ENCODE results near the gene INCENP. TPM values are rescaled to one million over a fixed set of nuclear protein-coding genes. Genes with fewer than 3 reads are reported as not detected.

Gene INCENP
- total RNA-seq, 4 donors from 2014 or later = 33.8 to 84.0 (median 53.1) TPM

DNA sequence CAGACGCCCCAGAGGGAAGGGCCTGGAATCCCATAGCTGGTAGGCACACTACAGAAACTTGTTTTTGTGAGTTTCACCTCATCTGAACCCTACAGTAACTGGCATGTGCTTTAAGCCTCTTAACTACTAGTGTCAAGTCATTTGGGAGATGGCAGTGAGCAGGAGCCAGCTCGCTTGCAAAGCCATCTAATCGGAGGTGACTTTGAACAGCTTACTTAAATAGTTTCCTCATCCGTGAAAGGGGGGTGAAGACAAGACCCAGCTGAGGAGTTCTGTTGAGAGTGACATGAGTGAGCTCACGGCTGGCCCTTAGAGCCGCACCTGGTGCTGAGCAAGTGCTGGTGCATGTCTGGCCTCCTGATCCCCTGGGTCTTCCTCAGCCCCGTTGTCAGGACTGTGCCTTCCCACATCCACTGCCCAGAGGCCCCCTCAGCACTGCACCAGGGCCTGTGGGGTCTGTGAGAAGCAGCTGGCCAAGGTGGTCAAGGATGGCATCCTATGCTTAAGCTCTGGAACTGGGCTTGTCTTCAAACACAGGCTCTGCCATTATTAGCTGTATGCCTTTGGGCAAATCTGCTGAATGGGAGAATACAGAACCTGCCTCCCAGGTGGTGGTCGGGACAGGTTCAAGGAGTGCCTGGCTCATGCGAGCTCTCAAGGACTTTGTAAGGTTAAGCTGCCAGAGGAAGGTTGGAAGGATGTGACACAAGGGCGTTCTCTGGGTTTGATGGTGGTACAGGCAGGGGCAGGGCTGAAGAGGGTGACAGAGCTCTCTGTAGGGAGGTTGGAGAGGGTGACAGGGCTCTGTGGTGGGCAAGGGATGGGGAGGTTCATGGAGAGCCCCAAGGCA is 27.3 kb downstream of the INCENP start:
- Histone ChIP-seq H3K36me3 (peaks cover 9 to 72% (median 33%) of the 10 kb centered on the region in 3 donors), H3K4me1 (peaks cover 0 to 27% (median 7%) of the 10 kb centered on the region in 3 donors), H3K27ac (no peak overlapping the region), H3K4me3 (no peak overlapping the region), H3K27me3 (no peaks in the 10 kb centered on the region), H3K9me3 (no peaks in the 10 kb centered on the region)
- WGBS, 2 donors = 81 to 87% methylated on average over 8 to 9 of the region's 10 CpGs
- no peak for DNase-seq
- intact Hi-C loops (cut with DNase I) = no loop called here
- no peak for TF ChIP-seq CTCF (IDR thresholded peaks at IDR 0.05)

DNA sequence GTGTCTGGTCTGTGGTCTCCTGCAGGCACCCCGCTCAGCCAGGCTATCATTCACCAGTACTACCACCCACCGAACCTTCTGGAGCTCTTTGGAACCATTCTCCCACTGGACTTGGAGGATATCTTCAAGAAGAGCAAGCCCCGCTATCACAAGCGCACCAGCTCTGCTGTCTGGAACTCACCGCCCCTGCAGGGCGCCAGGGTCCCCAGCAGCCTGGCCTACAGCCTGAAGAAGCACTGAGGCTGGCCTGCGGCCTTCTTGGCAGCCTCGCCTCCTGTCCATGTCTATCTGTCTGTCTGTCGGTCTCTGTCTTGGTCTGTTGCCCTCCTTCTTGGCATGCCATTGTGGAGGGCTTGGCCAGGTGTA is 27.9 kb downstream of the INCENP start:
- no peaks in the 10 kb centered on the region for H3K9me3 ChIP-seq
- no peak overlapping the region for H3K4me3 ChIP-seq
- H3K27me3 ChIP-seq = no peaks in the 10 kb centered on the region
- H3K4me1 ChIP-seq = peaks cover 0 to 27% (median 7%) of the 10 kb centered on the region in 3 donors
- intact Hi-C loops (cut with DNase I) = no loop called here
- no peak overlapping the region for H3K27ac ChIP-seq
- TF ChIP-seq CTCF (IDR thresholded peaks at IDR 0.05) (no peak), POLR2A (IDR thresholded peaks at IDR 0.05) (no peak)
- WGBS, 2 donors = 91 to 93% methylated on average over 3 to 4 of the region's 9 CpGs
- DNase-seq = no peak
- H3K36me3 ChIP-seq = peaks cover 9 to 66% (median 33%) of the 10 kb centered on the region in 3 donors

GRCh38 chr11:62152245-62153086 is 28.7 kb downstream of the INCENP start:
- peaks cover 9 to 59% (median 31%) of the 10 kb centered on the region in 3 donors for H3K36me3 ChIP-seq
- intact Hi-C loops (cut with DNase I) = no loop called here
- no peak for DNase-seq
- 86 to 88% methylated on average over 9 to 11 of the region's 14 CpGs for WGBS, 2 donors
- no peaks in the 10 kb centered on the region for H3K27me3 ChIP-seq
- H3K9me3 ChIP-seq = no peaks in the 10 kb centered on the region
- H3K27ac ChIP-seq = no peak overlapping the region
- H3K4me3 ChIP-seq = no peak overlapping the region
- H3K4me1 ChIP-seq = peaks cover 0 to 27% (median 7%) of the 10 kb centered on the region in 3 donors
- TF ChIP-seq CTCF (IDR thresholded peaks at IDR 0.05) (no peak), POLR2A (IDR thresholded peaks at IDR 0.05) (no peak)

DNA sequence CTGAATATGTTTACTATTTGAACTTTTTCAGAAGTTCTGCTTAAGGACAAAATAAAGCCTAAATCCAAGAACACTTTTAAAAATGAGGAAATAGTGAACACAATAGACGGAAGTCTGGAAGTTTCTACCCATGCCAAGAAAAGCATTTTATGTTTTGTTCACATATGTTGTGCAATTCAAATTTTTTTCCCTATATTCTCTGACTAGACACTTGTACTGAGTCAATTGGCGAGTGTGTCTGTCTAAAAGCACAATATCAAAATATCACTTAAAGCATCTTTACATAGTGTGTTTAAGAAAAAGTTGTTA is 29.2 kb downstream of the INCENP start:
- TF ChIP-seq CTCF (IDR thresholded peaks at IDR 0.05) (no peak), POLR2A (IDR thresholded peaks at IDR 0.05) (no peak)

GRCh38 chr11:62153617-62154016 is 29.8 kb downstream of the INCENP start:
- peaks cover 0 to 3% (median 0%) of the 10 kb centered on the region in 4 donors for H3K27me3 ChIP-seq
- intact Hi-C loops (cut with DNase I) = no loop called here
- TF ChIP-seq POLR2A (IDR thresholded peaks at IDR 0.05) (no peak), CTCF (IDR thresholded peaks at IDR 0.05) (no peak)
- no peak overlapping the region for H3K4me3 ChIP-seq
- peaks cover 0 to 17% (median 1%) of the 10 kb centered on the region in 3 donors for H3K4me1 ChIP-seq
- peaks cover 1 to 47% (median 21%) of the 10 kb centered on the region in 3 donors for H3K36me3 ChIP-seq
- 60 to 80% methylated on average over 3 of the region's 3 CpGs for WGBS, 2 donors
- no peak overlapping the region for H3K27ac ChIP-seq
- no peaks in the 10 kb centered on the region for H3K9me3 ChIP-seq
- no peak for DNase-seq

More for the DNA sequence above, 29.2 kb downstream of the INCENP start:
- H3K36me3 ChIP-seq = peaks cover 7 to 53% (median 26%) of the 10 kb centered on the region in 3 donors
- no peak overlapping the region for H3K27ac ChIP-seq
- no peak overlapping the region for H3K4me3 ChIP-seq
- H3K9me3 ChIP-seq = no peaks in the 10 kb centered on the region
- H3K4me1 ChIP-seq = peaks cover 0 to 22% (median 7%) of the 10 kb centered on the region in 3 donors
- intact Hi-C loops (cut with DNase I) = no loop called here
- WGBS, 2 donors = 71 to 85% methylated on average over 2 of the region's 2 CpGs
- no peaks in the 10 kb centered on the region for H3K27me3 ChIP-seq
- DNase-seq = no peak
